HTR-8/SVneo (cell line): ENCODE results near the gene PSEN1.
"Not testable (repeated sequence)": the region's sequence is repeated elsewhere in the genome, so short reads cannot be mapped to it uniquely, and the experiment has no call there.

Experiments used
- DNase-seq: peaks from one replicate; pipeline ENCODE4 v3.0.0; 2011; ENCODE audit warnings: low spot score, mixed read lengths; ENCODE audit not compliant: insufficient read length
- FAIRE-seq: peaks from 2 replicates; lab custom pipeline; 2011; peaks lifted over from hg19 to GRCh38; lab: Jason Lieb, UNC

The PSEN1 gene

DNA sequence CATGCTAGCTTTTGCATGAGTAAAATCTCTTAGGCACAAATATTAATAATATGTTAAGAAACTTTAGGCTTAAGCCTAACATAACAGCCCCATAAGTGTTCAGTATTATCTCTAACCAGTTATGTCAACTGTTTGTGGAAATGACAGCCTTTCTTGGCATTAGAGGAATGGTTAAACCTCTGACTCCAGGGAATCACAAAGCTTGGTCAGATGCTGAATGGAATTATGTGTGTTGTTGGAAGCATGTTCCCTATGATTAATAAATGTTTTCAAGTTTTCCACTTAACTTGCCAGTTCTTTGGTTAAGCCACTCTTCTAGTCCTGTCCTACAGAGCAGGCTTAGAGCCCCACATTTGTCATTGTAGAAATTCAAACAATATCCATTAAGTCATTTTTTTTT lies 17.0 kb downstream of the PSEN1 start:
- FAIRE-seq (no peak), DNase-seq (no peak)

- DNase-seq (no peak), FAIRE-seq (no peak)
Measured at GRCh38 chr14:73162251-73162650, 25.9 kb downstream of the PSEN1 start.

DNA sequence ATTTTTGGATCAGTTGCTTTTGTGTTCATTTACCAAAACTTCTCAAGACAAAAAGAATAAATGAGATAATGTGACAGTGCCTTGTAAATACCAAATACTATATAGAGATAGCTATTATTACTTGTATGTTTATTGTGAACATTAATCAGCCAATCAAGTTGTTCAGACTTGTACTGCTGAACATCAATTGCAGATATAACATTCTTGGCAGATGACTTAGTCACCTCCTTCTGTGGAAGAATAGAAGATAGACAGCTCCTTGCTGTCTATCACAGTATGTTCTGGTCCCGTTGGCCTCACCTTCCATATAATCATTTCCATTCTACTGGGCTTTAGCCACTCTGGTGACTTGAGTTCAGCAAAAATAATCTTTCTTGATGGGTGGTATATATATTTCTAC lies 30.1 kb downstream of the PSEN1 start:
- FAIRE-seq (no peak), DNase-seq (no peak)

DNA sequence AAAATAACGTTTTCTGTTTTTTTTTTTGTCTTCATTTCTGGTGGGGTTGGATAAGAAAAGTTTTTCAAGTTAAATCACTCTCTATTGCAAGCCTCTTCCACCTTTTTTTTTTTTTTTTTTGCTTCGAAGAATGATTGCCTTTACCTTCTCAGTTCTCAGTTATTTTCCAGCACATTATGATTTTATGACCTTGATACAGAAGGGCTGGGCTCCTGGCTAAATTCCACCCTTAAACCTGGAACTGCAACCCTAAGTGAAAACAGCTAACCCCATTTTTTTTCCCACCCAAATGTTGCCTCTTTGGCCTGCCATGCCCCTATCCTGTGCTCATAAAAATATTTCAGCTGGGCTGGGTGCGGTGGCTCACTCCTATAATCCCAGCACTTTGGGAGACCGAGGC lies 31.4 kb downstream of the PSEN1 start:
- DNase-seq (no peak), FAIRE-seq (no peak)

GRCh38 chr14:73168274-73168673 lies 32.0 kb downstream of the PSEN1 start:
- peak; percentile 77 for FAIRE-seq
- DNase-seq: no peak

- DNase-seq (no peak), FAIRE-seq (no peak)
Measured at GRCh38 chr14:73168691-73169090, 32.4 kb downstream of the PSEN1 start.

- not testable (repeated sequence) for DNase-seq, FAIRE-seq
Measured at GRCh38 chr14:73169855-73170254, 33.5 kb downstream of the PSEN1 start.

DNA sequence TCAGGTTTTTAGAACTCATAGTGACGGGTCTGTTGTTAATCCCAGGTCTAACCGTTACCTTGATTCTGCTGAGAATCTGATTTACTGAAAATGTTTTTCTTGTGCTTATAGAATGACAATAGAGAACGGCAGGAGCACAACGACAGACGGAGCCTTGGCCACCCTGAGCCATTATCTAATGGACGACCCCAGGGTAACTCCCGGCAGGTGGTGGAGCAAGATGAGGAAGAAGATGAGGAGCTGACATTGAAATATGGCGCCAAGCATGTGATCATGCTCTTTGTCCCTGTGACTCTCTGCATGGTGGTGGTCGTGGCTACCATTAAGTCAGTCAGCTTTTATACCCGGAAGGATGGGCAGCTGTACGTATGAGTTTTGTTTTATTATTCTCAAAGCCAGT lies 34.4 kb downstream of the PSEN1 start:
- DNase-seq (no peak), FAIRE-seq (peak; percentile 31)

DNA sequence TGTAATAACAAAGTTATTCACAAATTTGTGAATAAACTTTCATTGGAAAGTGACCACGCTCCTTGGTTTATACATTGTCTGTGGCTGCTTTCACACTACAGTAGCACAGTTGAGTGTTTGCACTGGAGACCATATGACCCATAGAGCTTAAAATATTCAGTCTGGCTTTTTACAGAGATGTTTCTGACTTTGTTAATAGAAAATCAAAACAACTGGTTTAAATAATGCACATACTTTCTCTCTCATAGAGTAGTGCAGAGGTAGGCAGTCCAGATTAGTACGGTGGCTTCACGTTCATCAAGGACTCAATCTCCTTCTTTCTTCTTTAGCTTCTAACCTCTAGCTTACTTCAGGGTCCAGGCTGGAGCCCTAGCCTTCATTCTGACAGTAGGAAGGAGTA lies 36.2 kb downstream of the PSEN1 start:
- DNase-seq (no peak), FAIRE-seq (no peak)

- FAIRE-seq (no peak), DNase-seq (peak; percentile 50)
Measured at GRCh38 chr14:73173092-73173735, 36.9 kb downstream of the PSEN1 start.

DNA sequence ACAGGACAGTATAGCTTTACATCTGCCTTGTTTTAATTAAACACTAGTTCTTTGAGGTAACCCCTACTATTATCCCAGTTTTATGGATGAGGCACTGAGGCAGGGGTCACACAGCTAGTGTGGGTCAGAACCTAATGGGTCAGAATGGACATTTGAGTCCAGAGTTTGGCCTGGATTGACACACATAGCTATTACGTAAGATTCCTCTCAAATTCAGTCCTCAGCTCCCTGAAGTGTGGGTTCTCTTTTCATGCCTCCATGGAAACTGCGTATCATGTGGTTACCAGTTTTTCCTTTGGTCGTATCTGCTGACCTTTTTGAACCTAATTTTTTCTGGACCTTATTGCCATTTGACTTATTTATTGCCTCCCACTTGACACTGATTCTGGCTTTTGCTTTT lies 40.4 kb downstream of the PSEN1 start:
- FAIRE-seq (peak; percentile 55), DNase-seq (no peak)

GRCh38 chr14:73180385-73180805 lies 44.1 kb downstream of the PSEN1 start:
- DNase-seq: peak; percentile 34
- no peak for FAIRE-seq

- FAIRE-seq, DNase-seq: not testable (repeated sequence)
Measured at GRCh38 chr14:73180969-73181368, 44.7 kb downstream of the PSEN1 start.

DNA sequence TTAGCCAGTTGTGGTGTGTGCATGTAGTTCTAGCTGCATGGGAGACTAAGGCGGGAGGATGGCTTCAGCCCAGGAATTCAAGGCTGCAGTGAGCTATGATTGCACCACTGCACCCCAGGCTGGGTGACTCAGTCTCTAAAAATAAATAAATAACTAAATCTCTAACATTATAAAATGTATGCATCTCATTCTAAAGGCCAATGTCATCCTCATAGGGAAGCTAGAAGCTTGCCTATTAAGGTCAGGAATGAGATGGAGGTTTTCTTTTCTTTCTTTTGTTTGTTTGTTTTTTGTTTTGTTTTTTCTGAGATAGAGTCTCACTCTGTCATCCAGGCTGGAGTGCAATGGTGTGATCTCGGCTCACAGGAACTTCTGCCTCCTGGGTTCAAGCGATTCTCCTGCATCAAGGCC lies 52.2 kb downstream of the PSEN1 start:
- DNase-seq: peak; percentile 53
- FAIRE-seq: peak; percentile 86

- DNase-seq (no peak), FAIRE-seq (peak; percentile 54)
Measured at GRCh38 chr14:73189651-73190050, 53.3 kb downstream of the PSEN1 start.

- DNase-seq (no peak), FAIRE-seq (no peak)
Measured at GRCh38 chr14:73191441-73191840, 55.1 kb downstream of the PSEN1 start.

GRCh38 chr14:73194306-73194705 lies 58.0 kb downstream of the PSEN1 start:
- FAIRE-seq, DNase-seq: not testable (repeated sequence)

- peak; percentile 78 for FAIRE-seq
- no peak for DNase-seq
Measured at GRCh38 chr14:73198253-73198652, 61.9 kb downstream of the PSEN1 start.

DNA sequence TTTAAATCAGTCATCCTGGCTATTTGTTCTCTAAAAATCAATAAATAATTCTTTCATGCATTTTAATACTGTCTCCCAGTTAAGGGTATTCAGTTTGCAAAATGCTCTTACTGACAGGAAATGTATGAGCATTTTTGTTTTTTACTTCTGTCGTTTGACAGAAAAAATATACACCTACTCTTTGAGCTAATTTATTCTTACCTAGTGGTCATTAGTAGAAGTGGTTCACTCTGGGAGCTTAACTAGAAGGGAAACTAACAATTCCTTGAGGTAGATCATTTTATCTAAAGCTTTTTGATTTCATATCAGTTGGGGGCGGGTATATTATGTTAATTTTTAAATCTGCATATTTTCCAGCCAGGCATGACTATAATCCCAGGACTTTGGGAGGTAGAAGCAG lies 67.2 kb downstream of the PSEN1 start:
- FAIRE-seq: no peak
- DNase-seq: no peak

GRCh38 chr14:73207615-73208014 lies 71.3 kb downstream of the PSEN1 start:
- DNase-seq (no peak), FAIRE-seq (peak; percentile 72)

GRCh38 chr14:73208390-73208789 lies 72.1 kb downstream of the PSEN1 start:
- no peak for FAIRE-seq
- no peak for DNase-seq

GRCh38 chr14:73208846-73209245 lies 72.5 kb downstream of the PSEN1 start:
- DNase-seq: no peak
- FAIRE-seq: no peak
